Measurements from ENCODE around the gene CAMK2A.

CAMK2A gene

DNA sequence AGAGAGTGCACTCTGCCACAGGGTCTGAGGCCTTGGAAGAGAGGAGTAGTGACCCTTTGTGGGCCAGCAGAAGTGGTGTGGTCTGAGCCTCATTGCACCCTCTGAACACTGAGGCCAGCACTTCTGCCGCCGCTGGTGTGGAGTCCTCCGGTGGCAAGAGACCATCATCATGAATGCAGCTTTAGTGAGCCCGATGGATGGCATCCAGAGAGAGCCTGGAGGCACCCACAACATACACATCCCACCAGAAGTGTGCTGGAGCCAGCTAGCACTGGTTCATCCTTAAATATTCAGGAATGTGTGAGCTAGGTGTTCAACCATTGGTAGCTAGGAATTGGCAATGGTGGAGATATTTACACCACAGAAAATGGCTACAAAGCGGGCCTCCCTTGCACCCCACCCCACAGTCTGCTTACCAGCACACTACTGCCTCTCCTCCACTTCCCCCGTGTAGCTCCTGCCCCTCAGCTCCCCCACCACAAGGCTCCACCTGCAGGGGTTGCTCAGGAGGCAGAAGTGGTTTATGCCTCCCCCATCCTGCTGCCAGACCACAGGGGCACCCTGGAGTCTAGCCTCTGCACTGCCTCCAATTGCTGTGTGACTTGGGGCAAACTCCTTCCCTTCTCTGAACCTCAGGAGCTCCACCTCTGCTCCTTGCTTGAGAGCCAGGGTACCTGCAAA, 83.3 kb downstream of the CAMK2A start:
- Mint-ChIP-seq H3K27ac (no peak overlapping the region), H3K4me3 (no peak overlapping the region), H3K27me3 (peaks cover 25 to 64% of the 10 kb centered on the region in 2 donors), H3K36me3 (ENCODE audit: insufficient read depth) (no peaks in the 10 kb centered on the region), H3K4me1 (ENCODE audit: low read depth in 2 of 2) (peaks cover 16 to 22% of the 10 kb centered on the region in 2 donors), H3K9me3 (no peaks in the 10 kb centered on the region)
- DNase-seq (no peak), ATAC-seq (replicated peaks) (no peak)

GRCh38 chr5:150204590-150204960, 85.0 kb downstream of the CAMK2A start:
- Mint-ChIP-seq H3K4me3 (no peak overlapping the region), H3K27ac (peak overlapping the region in 1 of 2 donors; percentile 39), H3K36me3 (ENCODE audit: insufficient read depth) (no peaks in the 10 kb centered on the region), H3K27me3 (peaks cover 37 to 63% of the 10 kb centered on the region in 2 donors), H3K4me1 (ENCODE audit: low read depth in 2 of 2) (peaks cover 16 to 17% of the 10 kb centered on the region in 2 donors), H3K9me3 (no peaks in the 10 kb centered on the region)
- ATAC-seq (replicated peaks) = no peak
- no peak for DNase-seq

DNA sequence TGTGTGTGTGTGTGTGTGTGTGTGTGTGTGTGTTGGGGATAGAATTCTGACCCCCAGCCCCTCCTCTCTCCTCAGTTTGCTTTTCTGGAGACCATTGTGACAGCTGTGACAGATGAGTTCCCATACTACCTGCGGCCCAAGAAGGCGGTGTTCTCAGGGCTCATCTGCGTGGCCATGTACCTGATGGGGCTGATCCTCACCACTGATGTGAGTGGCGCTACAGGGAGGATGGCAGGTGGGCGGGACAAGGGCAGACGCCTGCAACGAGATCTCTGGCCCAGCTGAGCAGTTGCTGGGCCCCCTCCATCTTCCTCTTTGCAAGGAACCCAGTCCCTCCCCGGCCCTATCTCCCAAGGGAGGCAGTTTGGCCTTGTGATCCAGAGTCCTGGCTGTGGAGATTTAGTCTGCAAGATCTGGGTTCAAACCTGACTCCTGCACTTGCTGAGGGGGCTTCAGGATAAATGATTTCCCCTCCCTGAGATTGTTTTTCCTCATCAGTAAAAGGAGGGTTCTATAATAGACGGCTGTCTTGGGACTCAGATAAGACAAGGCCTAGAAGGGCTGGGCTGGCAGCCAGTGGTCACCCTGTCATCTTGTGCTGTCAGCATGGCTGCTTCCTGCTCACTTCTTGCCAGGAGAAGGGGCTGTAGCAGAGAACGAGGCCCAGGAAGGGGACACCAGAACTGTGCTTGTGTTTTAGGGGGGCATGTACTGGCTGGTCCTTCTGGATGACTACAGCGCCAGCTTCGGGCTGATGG, 85.6 kb downstream of the CAMK2A start:
- Mint-ChIP-seq H3K27ac (peak overlapping the region in 1 of 2 donors; percentile 39), H3K27me3 (peaks cover 38 to 63% of the 10 kb centered on the region in 2 donors), H3K36me3 (ENCODE audit: insufficient read depth) (no peaks in the 10 kb centered on the region), H3K9me3 (no peaks in the 10 kb centered on the region), H3K4me3 (no peak overlapping the region), H3K4me1 (ENCODE audit: low read depth in 2 of 2) (peaks cover 11 to 12% of the 10 kb centered on the region in 2 donors)
- DNase-seq (no peak), ATAC-seq (replicated peaks) (no peak)

GRCh38 chr5:150202501-150202900, 87.1 kb downstream of the CAMK2A start:
- Mint-ChIP-seq H3K4me3 (no peak overlapping the region), H3K27ac (no peak overlapping the region), H3K36me3 (ENCODE audit: insufficient read depth) (no peaks in the 10 kb centered on the region), H3K9me3 (no peaks in the 10 kb centered on the region), H3K4me1 (ENCODE audit: low read depth in 2 of 2) (no peaks in the 10 kb centered on the region), H3K27me3 (peaks cover 35 to 57% of the 10 kb centered on the region in 2 donors)
- ATAC-seq (replicated peaks) (no peak), DNase-seq (no peak)

DNA sequence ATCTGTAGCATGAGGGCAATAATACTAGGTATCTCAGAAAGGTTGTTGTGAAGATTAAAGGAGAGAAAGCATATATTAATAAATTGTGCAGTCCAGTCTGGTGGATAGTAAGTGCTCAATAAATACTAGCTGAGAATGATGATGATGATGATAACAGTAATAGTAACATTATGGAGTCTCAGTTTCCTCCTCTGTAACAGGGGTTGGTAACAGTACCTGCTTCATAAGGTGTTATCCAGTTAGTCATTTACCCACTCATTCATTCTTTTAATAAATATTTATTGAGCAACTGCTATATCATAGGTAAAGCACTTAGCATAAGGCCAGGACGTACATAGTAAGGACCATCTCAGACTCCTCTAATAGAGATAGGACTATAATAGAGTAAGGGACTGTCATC, 92.1 kb downstream of the CAMK2A start:
- Mint-ChIP-seq H3K36me3 (ENCODE audit: insufficient read depth) (no peaks in the 10 kb centered on the region), H3K9me3 (no peaks in the 10 kb centered on the region), H3K27ac (no peak overlapping the region), H3K27me3 (peaks cover 53 to 72% of the 10 kb centered on the region in 2 donors), H3K4me3 (no peak overlapping the region), H3K4me1 (ENCODE audit: low read depth in 2 of 2) (no peaks in the 10 kb centered on the region)
- no peak for ATAC-seq (replicated peaks)
- DNase-seq = no peak

DNA sequence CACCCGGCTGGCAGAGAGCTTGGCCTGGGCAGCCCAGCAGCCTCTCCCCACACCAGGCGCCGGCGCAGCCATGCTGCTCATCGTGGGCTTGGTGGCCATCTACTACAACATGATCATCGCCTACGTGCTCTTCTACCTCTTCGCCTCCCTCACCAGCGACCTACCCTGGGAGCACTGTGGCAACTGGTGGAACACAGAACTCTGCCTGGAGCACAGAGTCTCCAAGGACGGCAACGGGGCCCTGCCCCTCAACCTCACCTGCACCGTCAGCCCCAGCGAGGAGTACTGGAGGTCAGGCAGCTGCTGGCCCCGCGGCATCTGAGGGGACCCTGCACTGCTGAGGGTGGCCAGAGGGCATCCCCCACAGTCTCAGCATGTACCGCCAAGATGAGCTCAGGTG, 92.6 kb downstream of the CAMK2A start:
- no peak for ATAC-seq (replicated peaks)

DNA sequence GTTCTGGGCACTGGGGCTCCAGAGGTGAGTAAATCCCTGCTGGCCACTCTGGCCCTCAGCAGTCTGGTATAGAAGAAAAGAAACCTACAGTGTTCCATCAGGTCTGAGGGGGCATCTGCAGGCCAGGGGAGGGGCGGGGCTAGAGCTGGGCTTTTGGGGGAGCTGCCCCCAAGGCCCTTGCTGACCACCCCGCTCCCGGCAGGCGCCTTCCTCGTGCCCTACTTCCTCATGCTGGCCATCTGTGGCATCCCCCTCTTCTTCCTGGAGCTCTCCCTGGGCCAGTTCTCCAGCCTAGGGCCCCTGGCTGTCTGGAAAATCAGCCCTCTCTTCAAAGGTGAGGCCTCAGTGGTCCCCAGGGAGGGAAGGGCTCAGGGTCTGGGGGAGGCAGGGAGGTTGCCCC, 93.1 kb downstream of the CAMK2A start:
- DNase-seq = no peak
- no peak overlapping the region for H3K4me3 Mint-ChIP-seq
- H3K27me3 Mint-ChIP-seq = peaks cover 57 to 74% of the 10 kb centered on the region in 2 donors
- no peak for ATAC-seq (replicated peaks)
- no peaks in the 10 kb centered on the region for H3K36me3 Mint-ChIP-seq (ENCODE audit: insufficient read depth)
- H3K27ac Mint-ChIP-seq = no peak overlapping the region
- H3K9me3 Mint-ChIP-seq = no peaks in the 10 kb centered on the region
- H3K4me1 Mint-ChIP-seq (ENCODE audit: low read depth in 2 of 2) = no peaks in the 10 kb centered on the region

More for the DNA sequence above, 92.6 kb downstream of the CAMK2A start:
- Mint-ChIP-seq H3K27me3 (peaks cover 52 to 72% of the 10 kb centered on the region in 2 donors), H3K4me3 (no peak overlapping the region), H3K4me1 (ENCODE audit: low read depth in 2 of 2) (no peaks in the 10 kb centered on the region), H3K27ac (no peak overlapping the region), H3K9me3 (no peaks in the 10 kb centered on the region), H3K36me3 (ENCODE audit: insufficient read depth) (no peaks in the 10 kb centered on the region)
- no peak for DNase-seq

- ATAC-seq (replicated peaks) (no peak), DNase-seq (no peak)
- no peaks in the 10 kb centered on the region for H3K9me3 Mint-ChIP-seq
- peaks cover 61 to 80% of the 10 kb centered on the region in 2 donors for H3K27me3 Mint-ChIP-seq
- no peak overlapping the region for H3K4me3 Mint-ChIP-seq
- H3K27ac Mint-ChIP-seq = no peak overlapping the region
- H3K4me1 Mint-ChIP-seq (ENCODE audit: low read depth in 2 of 2) = no peaks in the 10 kb centered on the region
- no peaks in the 10 kb centered on the region for H3K36me3 Mint-ChIP-seq (ENCODE audit: insufficient read depth)
Measured at GRCh38 chr5:150195736-150196485, 93.7 kb downstream of the CAMK2A start.

GRCh38 chr5:150192462-150192861, 97.1 kb downstream of the CAMK2A start:
- H3K27me3 Mint-ChIP-seq = peaks cover 53 to 86% of the 10 kb centered on the region in 2 donors
- no peak overlapping the region for H3K4me3 Mint-ChIP-seq
- H3K36me3 Mint-ChIP-seq (ENCODE audit: insufficient read depth) = no peaks in the 10 kb centered on the region
- H3K4me1 Mint-ChIP-seq (ENCODE audit: low read depth in 2 of 2) = no peaks in the 10 kb centered on the region
- H3K9me3 Mint-ChIP-seq = no peaks in the 10 kb centered on the region
- DNase-seq = no peak
- ATAC-seq (replicated peaks) = no peak
- H3K27ac Mint-ChIP-seq = no peak overlapping the region

DNA sequence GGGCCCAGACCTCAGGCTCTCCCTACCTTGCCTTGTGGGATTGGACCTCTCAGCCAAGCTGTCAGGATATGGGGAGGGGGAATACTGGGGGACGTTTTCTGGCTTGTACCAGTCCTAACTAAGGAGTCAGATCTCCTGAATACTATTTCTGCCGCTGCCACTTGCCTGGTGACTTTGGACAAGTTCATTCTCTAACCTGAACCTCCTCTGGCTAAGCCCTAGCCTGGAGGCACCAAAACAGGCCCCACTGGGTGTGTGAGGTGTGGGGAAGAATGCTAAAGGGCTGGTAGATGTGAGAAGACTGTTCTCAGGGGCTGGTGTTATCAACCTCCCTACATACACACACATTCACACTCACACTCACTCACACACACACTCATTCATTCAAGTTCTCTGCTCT, 98.6 kb downstream of the CAMK2A start:
- Mint-ChIP-seq H3K27me3 (peaks cover 54 to 87% of the 10 kb centered on the region in 2 donors), H3K4me1 (ENCODE audit: low read depth in 2 of 2) (no peaks in the 10 kb centered on the region), H3K36me3 (ENCODE audit: insufficient read depth) (no peaks in the 10 kb centered on the region), H3K27ac (no peak overlapping the region), H3K9me3 (no peaks in the 10 kb centered on the region), H3K4me3 (no peak overlapping the region)
- no peak for DNase-seq
- no peak for ATAC-seq (replicated peaks)

DNA sequence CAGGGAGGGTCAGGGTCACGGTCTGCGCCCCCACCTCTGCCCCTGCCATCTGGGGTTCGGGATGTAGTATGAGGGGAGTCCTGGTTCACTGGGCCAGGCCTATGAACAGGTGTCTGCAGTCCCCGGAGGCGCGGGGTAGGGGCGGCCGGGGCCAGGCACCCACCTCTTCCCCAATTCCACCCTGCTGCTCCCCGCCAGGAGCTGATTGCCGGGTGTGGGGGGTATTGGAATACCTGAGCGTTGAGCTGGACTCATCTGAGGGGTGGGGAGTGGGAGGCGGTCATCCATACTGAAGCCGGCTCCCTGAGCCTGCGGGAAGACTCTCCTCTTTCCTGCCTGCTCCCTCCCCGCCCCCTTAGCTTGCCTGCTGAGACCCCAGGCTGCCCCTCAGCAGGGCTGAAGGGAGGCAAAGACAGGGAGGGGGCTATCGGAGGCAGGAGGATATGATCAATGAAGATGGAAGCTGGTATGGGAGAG, 99.0 kb downstream of the CAMK2A start:
- no peaks in the 10 kb centered on the region for H3K9me3 Mint-ChIP-seq
- ATAC-seq (replicated peaks) (no peak), DNase-seq (no peak)
- no peaks in the 10 kb centered on the region for H3K36me3 Mint-ChIP-seq (ENCODE audit: insufficient read depth)
- H3K27ac Mint-ChIP-seq = no peak overlapping the region
- no peak overlapping the region for H3K4me3 Mint-ChIP-seq
- H3K4me1 Mint-ChIP-seq (ENCODE audit: low read depth in 2 of 2) = no peaks in the 10 kb centered on the region
- peaks cover 54 to 86% of the 10 kb centered on the region in 2 donors for H3K27me3 Mint-ChIP-seq

- Mint-ChIP-seq H3K27me3 (peaks cover 48 to 79% of the 10 kb centered on the region in 2 donors), H3K4me1 (ENCODE audit: low read depth in 2 of 2) (no peaks in the 10 kb centered on the region), H3K36me3 (ENCODE audit: insufficient read depth) (no peaks in the 10 kb centered on the region), H3K4me3 (no peak within 1 kb of the TSS), H3K9me3 (no peaks in the 10 kb centered on the region), H3K27ac (no peak within 1 kb of the TSS)
- ATAC-seq (replicated peaks) (no peak), DNase-seq (no peak)
Measured at GRCh38 chr5:150189728-150190502, 99.7 kb downstream of the CAMK2A start, which contains the start of gene SLC6A7. TSS of gene SLC6A7 (plus strand) at chr5:150190062. CDS start at chr5:150190328, 266 bp downstream.

GRCh38 chr5:150189326-150189725, 100.2 kb downstream of the CAMK2A start:
- Mint-ChIP-seq H3K4me3 (no peak overlapping the region), H3K36me3 (ENCODE audit: insufficient read depth) (no peaks in the 10 kb centered on the region), H3K27ac (no peak overlapping the region), H3K27me3 (peaks cover 48 to 77% of the 10 kb centered on the region in 2 donors), H3K4me1 (ENCODE audit: low read depth in 2 of 2) (no peaks in the 10 kb centered on the region), H3K9me3 (no peaks in the 10 kb centered on the region)
- no peak for ATAC-seq (replicated peaks)
- DNase-seq = no peak

All from effector memory CD8-positive, alpha-beta T cell (primary cell).